GM18502 (cell line): Measurements from ENCODE around the gene STXBP6.

Experiments used
- ATAC-seq: cut with Tn5 transposase; IDR thresholded peaks from one replicate; pipeline ENCODE4 v1.9.1; 2021; ENCODE audit warnings: mild to moderate bottlenecking; ENCODE audit not compliant: unreplicated experiment, poor library complexity

The STXBP6 gene

DNA sequence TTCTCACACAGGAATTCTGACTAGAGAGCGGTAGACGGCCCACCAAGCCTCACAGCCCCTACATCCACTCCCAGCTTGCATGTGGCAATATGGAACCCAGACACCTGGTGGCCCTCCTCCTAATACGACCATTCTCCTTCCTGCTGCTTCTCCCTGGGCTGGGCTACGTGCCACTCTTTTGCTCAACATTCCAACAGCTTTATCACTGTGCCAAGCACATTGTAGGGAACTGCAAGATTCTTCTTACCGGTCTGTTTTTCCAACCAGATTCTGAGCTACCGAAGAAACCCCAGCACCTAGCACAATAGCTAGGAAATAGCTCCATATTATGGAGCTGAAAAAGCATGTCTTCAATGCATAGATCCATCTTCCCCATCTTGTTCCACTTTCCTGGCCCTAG, 58.1 kb downstream of the STXBP6 start:
- no peak for ATAC-seq

DNA sequence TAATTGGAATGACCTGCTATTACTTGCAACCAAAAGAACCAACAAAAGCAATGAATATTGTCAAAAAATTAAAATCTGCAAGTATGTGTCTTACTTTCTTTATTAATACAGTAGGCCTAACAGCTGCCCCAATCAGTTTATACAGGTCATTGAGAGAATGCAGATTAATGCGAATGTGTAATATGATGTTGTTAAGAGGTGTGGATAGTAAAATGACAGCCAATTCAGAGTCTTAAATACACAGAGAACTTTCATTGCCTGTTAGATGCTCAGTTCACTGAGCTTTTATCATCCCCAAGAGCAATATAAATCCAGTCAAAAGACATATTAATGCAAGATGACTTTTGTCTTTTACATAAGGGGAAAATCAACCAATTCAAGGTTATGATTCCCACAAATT, 58.7 kb downstream of the STXBP6 start:
- ATAC-seq = no peak

DNA sequence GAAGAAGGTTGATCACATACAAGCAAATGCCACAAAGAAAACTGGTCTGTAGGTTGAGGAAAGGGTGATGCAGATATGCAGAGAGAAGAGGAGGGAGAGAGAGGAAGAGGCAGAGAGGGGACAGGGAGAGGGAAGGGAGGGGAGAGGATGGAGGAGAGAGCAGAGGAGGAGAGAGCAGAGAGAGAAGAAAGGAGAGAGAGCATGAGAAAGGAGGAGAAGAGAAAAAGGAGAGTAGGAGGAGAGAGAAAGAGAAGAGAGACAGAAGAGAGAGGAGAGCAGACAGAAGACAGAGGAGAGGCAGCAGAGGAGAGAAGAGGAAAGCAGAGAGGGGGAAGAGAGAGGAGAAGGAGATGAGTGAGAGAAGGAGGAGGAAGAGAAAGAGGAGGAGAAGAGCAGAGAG, 59.2 kb downstream of the STXBP6 start:
- ATAC-seq = no peak

DNA sequence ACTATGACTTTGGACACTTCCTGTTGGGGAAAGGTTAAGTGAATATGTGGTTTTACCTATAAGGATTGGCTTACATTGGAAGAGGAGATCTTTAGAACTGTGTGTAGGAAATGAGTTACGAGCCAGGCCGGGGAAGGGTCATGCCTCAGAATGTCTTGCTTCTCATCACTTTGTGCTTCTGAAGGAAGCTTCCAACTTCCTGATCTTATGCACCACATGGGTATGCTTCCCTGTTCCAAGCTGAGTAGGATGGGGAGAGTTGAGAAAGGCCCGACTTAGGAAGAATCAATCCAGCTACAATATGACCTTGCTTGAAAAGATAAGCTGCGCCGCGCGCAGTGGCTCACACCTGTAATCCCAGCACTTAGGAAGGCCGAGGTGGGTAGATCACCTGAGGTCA, 59.9 kb downstream of the STXBP6 start:
- ATAC-seq = no peak

DNA sequence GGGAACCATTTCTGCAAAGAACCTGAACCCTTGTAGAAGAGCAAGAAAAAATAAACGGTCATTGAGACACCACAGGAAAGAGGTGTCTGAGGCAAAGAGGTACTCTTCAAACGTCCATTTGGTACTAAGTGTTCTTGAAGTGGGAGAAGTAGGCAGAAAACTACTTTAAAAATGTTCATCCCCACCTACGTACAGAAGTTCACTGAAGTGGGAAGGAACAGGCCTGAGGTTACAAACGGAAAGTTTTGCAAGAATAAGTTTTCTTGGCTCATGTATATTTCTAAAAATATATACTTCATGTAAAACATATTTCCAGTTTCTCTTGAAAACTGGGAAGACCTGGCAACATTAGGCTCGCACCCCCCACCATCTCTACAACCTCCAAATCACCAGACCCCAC, 61.2 kb downstream of the STXBP6 start:
- no peak for ATAC-seq

DNA sequence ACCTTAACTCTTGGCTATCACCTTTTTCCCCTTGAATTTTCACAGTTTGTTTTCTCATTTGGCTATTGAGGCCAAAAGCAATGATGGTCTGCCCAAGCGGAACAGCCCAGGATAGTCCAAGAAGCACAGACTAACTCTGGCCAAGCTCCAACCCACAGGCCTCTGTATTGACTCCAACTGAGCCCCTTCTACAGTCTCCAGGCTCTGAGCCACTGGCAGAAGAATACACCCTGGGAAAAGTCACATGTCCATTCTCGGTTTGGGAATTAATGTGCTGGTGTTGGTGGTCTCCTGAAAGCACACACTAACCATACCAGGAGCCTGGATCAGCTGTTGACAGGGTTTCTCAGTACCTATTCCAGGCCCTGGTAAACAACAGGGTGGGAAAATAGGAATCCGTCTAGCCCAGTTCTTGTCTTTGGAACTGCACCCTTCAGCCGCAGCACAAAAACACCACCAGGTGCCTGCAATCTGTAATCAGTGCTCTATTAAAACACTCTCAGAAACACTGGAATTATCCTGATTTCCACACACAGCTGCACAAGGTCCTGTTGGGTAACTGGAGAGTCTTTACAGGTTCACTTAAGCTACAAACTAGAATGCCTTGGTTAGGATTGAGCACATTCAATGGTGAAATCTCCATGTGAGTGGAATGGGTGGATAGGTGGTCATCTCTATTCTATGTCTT, 63.6 kb downstream of the STXBP6 start:
- no peak for ATAC-seq

DNA sequence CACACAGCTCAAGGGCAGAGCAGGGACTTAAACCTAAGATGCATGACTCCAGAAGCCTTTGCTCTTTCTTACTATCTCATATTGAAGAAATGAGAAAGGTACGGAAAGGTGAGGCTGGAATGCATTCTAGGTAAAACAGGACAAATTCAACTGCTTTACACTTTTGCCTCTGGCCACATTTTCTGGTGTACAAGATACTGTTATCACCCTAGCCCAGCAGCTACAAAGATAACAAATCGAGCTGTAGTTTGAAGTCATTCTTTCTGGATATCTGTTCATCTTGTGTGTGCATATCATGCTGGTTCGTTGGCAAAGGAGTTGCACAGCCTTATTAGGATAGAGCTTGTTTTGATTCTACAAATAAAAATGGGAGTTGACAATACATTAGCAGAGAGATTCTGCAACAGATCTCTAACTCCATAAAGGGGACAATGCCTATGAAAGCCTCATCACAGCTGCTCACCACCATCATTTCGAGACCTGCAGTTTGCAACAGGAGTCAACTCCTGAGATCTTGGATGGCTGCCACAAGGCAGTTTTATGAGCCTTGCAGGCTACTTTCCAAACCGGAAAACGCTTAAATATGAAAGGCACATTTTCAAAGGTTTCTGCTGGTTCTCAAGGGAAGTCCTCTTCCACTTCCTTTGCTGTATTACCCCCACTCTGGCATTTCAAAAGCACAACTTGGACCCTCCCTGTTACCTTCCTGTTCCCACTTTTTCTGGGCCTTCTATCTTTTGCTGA, 64.9 kb downstream of the STXBP6 start:
- ATAC-seq = no peak

DNA sequence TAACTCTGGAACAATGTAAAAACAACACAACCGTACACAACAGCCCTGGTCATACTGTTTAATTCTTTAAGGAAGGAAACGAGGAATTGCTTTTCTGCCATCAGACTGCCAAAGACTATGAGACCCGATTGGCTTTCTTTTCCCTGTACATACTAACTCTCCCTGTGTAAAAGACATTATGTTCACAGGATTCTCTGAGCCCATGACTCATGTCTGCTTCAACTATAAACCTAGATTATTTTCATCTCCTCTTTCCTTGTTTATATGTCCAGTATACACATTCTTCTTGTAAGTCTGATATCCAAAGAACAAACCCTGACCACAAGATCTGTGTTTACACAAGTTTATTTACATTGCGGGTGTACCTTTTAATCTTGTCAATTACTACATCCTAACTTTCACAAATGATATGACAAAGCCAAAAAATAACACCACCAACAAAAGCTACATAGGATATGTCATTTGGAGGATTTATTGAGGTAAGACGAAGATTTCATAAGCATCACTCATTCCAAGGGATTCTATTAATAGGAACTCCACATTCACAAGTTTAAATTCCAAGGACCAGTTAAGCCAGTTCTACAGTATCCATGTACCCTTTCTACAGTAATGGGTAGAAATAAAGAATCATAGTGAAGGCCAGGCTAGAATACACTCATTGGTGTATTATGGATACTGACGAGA, 67.3 kb downstream of the STXBP6 start:
- no peak for ATAC-seq

DNA sequence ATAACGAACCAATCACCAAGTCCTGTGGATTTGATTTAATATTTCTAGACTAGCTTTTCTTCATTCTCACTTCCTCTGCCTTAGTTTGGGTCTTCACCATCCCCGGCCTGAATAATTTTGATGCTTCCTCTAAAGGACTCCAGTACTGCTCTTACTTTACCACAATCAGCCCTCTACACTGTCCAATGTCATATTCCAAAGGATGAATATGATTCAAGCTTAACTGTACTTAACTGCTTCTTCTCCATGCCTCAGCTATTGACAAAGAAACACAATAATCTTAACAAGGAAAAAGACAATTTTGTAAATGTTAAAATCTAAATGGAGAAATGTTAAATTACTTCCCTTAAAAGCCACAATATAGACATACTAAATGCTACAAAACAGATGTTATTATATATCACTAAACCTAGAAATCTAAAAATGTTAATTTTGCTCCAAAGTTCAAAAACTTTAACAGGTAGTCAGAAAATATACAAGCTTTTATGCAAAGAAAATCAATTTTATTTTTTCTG, 70.2 kb downstream of the STXBP6 start:
- peak; percentile 51 for ATAC-seq

DNA sequence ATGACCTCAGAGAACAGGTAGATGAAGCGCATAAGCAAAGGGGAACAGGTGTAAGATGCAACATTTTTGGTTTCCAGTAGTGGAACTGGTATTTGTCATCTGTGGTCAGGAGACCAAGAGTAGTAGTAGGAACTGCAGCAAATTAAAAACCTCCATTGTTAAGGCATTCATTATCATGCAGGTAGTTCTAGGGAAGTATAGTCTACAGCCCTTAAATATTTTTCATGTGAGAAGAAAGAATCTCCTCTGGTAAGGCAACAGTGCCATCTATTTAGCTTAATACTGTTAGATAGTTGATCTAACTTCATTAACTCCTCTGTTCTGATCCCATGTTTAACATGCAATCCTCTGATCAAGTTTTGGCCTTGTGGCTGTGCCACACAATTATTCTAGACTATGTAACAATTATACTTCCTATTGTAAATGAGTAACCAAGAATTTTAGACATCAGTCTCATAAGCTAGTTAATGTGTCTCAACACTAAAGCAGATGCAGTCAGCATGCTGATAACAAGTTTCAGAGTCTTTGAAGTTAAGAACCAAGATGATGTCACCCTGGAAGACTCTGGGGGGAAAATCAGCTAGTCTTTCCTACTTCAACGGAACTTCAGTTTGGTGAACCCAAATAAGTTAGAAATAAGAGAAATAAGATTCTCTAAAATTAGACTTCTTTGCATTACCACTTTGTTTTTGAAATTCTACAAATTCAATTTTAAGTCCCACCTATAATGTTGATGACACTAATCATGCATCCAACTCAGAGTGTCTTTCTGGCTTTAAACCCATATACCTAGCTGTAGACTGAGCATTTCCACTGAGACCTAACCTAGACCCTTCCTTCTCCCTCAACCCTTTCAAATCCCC, 70.9 kb downstream of the STXBP6 start:
- ATAC-seq = peak; percentile 74

DNA sequence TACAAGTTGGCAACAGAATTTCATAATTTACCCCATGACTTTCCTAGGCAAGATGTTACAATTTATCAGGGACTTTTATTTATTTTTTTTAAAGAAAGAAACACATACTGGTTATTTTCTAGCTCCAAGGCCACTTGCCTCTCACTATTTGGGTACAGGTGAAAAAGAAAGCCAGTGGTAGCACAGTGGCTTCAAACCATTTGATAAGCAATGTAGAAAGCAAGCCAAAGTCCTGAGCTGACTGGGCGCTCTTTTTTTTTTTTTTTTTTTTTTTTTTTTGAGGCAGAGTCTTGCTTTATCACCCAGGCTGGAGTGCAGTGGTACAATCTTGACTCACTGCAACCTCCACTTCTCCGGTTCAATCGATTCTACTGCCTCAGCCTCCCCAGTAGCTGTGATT, 73.3 kb downstream of the STXBP6 start:
- no peak for ATAC-seq

DNA sequence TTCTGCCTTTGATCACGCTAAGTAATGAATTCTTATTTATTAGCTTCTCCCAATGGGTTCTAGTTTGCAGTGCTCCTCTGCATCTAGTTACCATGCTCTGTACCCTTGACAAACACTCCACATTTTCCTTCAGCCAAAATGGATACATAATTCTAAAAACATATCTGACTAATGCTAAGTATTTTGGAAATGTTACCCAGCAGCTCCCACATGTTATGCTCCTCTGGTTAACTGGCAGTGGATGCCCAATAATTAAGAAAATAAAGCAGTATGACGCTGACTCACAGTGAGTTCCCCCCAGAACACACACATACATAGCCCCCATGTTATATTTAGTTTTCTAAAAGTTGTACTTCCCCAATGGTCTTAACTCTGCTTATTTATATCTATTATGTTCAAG, 74.6 kb downstream of the STXBP6 start:
- no peak for ATAC-seq

DNA sequence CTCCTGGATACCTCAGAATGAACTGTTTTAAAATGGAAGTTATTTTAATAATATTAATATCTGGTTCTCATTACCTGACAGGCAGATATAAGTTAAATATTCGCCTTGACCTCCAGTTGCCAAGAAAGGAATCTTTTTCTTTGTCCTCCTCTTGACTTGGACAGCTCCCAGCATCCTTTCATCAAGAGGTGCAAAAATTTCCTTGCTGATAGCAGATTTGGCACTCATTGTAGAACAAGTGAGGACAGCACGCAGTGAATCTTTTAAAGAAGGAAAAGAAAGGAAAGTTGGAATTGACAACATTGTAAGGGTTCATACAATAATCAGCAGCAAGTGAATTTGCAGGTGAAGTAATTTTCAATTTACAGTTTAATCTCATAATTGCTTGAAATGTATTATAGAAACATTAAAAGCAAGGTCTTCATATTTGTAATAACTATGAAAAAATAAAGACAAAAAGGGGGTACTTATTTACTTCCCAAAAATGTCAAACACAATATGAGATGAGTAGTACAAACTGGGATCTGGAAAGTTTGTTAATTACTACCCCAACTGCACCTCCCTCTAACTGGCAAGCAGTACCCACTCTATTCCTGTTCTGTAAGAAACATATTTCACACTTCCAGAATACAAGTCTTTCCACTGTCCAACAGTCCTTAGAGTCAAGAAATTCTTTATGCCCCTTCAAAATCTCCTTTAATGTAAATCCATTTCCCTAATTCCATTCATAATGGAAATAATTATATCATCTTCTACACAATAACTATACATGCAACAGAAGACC, 75.2 kb downstream of the STXBP6 start:
- no peak for ATAC-seq

DNA sequence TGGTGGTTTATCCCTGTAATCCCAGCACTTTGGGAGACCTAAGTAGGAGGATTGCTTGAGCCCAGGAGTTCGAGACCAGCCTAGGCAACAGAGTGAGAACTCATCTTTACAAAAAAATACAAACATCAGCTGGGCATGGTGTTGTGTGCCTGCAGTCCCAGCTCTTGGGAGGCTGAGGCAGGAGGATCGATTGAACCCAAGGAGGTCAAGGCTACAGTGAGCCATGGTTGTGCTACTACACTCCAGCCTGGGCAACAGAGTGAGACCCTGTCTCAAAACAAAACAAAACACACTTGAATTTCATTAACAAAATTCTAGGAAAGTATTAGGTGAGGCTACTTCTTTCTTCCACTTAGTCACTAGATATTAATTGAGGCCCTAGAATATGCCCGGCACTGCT, 77.1 kb downstream of the STXBP6 start:
- no peak for ATAC-seq

DNA sequence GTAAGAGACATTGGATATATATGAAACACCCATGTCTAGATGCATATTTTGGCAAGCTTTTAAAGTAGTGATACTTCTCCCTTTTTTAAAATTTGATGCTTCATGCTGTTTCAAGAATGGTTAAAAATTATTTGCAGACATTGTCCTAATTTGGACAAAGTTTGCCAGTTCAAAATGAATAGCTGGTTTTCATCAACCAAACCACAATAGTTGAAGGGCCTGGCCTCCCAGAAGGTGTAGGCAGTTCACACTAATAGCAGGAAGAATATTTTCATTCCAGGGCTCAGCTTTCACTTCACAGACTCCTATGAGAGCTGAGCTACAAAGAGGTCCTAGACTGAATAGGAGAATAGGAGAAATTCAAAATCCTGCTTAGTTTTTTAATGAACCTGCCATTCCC, 78.7 kb downstream of the STXBP6 start:
- no peak for ATAC-seq

DNA sequence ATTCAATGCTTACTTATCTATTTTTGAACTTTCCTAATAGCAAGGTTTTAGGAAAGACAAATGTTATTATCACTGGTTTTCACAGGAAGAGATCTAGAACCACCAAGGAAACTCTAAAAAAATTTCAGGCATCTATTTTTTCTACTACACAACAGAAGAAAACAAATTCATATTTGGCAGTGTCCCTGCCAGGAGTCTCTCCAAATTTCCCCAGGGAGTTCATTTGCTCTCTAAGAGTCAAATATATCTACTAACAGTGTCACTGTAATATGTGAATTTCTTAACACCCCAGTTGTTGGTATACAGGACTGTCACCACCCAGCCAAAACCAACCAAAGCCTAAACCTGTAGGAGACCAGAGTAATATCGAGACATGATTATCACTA, 83.4 kb downstream of the STXBP6 start:
- ATAC-seq = no peak

DNA sequence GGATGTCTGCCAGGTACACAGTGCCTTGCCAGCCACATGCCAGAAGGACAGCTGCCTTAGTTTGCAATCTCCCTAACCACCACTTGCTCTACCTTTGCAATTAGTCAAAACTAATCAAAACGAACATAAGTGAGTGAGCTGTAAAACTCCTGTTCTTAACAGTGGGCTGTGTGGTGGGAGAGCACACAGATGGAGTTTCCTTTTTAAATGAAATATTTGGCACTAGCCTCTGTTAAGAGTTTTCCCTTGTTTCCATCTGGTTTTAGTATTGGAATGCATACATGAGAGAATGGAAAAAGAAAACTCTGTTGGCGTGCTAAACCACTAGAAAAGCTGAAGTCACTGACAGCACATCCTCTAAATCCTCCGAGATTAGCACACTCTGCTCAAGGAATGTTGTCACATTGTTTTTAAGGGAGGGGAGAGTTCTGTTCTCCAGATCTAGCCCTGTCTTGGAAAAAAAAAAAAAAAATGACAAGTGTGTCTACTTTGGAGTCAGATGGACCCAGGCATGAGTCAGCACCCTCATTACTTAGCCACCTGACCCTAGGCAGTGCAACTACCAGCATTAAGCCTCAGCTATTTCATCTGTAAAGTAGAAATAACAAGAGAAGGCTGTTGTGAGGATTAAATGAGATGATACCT, 83.9 kb downstream of the STXBP6 start:
- ATAC-seq = no peak

DNA sequence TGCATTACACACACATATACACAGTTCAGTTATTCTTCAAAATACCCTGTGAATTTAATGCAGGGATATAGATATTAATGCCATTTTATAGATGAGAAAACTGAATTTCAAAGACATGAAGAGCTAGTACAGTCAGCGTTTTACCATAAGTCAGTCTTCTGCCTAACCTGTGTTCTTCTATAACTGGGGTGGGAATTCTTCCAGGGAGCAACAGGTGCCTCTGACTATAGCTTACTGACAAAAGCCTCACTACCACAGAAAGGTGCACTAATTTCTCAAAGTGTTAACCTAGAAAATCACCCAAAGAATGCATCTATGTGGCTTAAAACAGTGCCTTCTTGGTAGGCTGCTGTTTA, 84.4 kb downstream of the STXBP6 start:
- no peak for ATAC-seq

DNA sequence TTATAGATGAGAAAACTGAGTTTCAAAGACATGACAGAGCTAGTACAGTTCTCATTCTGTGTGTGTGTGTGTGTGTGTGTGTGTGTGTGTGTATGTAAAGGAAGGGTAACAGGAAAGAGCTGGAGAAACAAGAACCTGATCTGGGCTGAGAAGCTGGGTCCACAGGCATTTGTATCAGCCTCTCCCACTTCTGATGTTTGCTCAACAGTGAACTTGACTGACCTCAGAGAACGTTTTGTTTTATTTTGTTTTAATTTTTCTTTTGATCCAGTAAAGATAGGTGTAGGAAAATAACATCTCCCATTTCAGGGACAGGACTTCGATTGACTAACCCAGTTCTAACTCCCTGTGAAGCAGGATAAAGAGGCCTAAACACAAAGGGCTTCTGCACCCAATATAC, 85.4 kb downstream of the STXBP6 start:
- ATAC-seq = no peak
